ENCODE measurements around the gene FBXO39.

DNA sequence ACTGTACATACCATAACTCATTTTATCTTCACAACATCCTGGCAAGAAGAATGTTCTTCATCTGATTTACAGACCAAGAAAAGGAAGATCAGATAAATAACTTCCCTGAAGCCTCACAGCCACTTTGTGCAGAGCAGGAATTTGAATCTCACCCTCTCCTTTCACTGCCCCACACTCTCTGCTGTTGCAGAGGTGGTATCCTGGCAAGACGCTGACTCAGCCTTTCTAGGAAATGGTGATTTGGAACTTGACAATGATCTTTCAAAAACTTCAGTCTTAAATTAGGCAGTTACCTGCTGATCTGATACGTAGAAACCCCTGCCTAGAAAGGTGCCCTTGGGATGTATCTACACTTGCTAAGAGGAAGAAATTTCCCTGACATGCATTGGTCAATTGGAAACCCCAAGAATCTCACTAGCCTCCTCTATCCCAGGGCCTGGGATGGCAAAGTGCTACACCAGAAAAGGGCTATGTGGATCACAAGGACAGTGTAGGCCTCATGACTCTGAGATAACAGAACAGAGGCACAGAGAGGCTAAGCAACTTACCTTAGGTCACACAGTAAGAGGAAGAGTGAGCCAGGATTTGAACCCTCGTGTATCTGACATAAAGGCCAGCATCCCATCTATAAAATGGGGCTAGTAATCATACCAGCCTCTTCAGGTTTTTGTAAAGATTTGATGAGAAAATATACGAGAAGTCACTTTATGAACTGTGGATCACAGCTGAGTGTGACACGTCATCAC is 17.9 kb downstream of the FBXO39 start:
- TF ChIP-seq POLR2AphosphoS5 (IDR thresholded peaks at IDR 0.05; ENCODE audit: low read depth, low read length) (no peak), POLR2A (IDR thresholded peaks at IDR 0.05; ENCODE audit: low read depth, low read length) (no peak)
